Omental fat pad (tissue), 4 donors: ENCODE measurements around the gene PAX2. TPM values are rescaled to one million over a fixed set of nuclear protein-coding genes. Genes with fewer than 3 reads are reported as not detected.

ENCODE experiments used
- ATAC-seq: fragments of 150-250 bp; one replicate; pipeline ENCODE4 v1.9.1; 2016; ENCODE audit warnings: mild to moderate bottlenecking, moderate library complexity; ENCODE audit not compliant: low FRiP score
- DNase-seq: peaks from one replicate; pipeline ENCODE4 v3.0.0-alpha.2; 2019; ENCODE audit warnings: low spot score
- CTCF ChIP-seq, 3 donors: fragments of 450-650 bp; IDR thresholded peaks; one replicate each; pipeline ENCODE4 v1.5.1; 2016 to 2017; ENCODE audit warnings: antibody characterized with exemption in 3 of 3, mild to moderate bottlenecking in 3 of 3, moderate library complexity in 2 of 3
- total RNA-seq, 4 donors: library from RNA; depleted of rRNA; stranded (reverse); fragments of >200 nt; gene quantifications; one replicate each; pipeline ENCODE4 v1.1.0, GENCODE V29; 2016

Gene PAX2
- total RNA-seq, 4 donors from 2014 or later = not detected

GRCh38 chr10:100866010-100866409, 120.6 kb downstream of the PAX2 start:
- DNase-seq = no peak

DNA sequence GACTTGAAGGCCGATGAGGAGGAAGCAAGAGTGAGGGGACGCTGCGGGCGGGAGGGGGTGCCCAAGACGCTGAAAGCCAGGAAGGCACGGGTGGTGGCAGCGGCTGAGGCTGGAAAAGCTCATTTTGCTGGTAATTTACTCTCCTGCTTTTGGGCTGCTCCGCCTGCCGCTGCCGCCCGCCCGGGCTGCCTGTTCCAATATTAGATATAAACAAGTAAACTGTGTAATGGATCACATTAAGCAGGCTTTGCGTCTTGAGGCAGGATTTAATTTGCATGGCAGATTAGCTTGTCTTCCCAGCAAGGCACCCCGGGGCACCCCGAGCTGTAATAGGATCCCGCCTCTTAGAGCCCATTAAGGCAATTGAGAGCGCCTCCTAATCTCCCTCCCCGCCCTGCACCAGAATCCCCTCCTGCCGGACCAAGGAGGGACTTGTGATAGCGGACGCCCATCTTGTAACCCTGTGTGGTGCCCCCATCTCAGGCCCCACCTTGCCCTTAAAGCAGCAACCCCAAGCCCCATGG, 121.3 kb downstream of the PAX2 start:
- ATAC-seq = no peak
- TF ChIP-seq CTCF (IDR thresholded peaks at IDR 0.05) = no peak
- no peak for DNase-seq

More at GRCh38 chr10:100866010-100866409, 120.6 kb downstream of the PAX2 start:
- no peak for TF ChIP-seq CTCF (IDR thresholded peaks at IDR 0.05)
- ATAC-seq = no peak

DNA sequence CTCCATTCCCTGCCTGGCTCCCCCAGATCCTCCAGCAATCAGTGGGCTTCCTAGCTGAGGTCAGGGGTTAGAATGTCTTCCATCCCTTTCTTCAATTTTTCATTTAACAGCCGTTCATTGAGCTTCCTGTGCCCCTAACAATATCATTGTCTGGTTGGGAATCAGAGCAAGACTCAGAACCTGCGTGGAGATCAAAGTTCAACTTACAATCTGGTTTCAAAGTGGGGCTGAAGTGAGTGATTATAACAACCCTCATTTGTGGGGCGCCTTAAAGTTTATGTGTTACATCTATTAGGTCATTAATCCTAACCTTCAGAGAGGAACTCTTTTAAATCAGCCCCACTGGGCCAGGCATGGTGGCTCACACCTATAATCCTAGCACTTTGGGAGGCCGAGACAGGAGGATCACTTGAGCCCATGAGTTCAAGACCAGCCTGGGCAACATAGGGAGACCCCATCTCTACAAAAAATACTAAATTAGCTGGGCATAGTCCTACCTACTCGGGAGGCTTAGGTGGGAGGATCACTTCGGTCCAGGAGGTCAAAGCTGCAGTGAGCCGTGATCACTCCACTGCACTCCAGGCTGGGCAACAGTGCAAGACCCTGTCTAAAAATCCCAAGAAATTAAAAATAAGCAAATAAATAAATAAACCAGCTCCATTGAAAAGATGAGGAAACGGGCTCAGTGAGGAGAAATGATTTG, 122.0 kb downstream of the PAX2 start:
- ATAC-seq (no peak), DNase-seq (no peak)
- no peak for TF ChIP-seq CTCF (IDR thresholded peaks at IDR 0.05)

GRCh38 chr10:100868382-100868781, 123.0 kb downstream of the PAX2 start:
- TF ChIP-seq CTCF (IDR thresholded peaks at IDR 0.05) = no peak
- DNase-seq = no peak
- no peak for ATAC-seq

GRCh38 chr10:100869399-100869798, 124.0 kb downstream of the PAX2 start:
- no peak for DNase-seq
- no peak for TF ChIP-seq CTCF (IDR thresholded peaks at IDR 0.05)
- ATAC-seq = no peak

- TF ChIP-seq CTCF (IDR thresholded peaks at IDR 0.05) = no peak
- ATAC-seq (no peak), DNase-seq (no peak)
Observed at GRCh38 chr10:100872034-100872791, 126.8 kb downstream of the PAX2 start.
